ENCODE results near the gene SLC16A3.

- TF ChIP-seq, protein P1, sequence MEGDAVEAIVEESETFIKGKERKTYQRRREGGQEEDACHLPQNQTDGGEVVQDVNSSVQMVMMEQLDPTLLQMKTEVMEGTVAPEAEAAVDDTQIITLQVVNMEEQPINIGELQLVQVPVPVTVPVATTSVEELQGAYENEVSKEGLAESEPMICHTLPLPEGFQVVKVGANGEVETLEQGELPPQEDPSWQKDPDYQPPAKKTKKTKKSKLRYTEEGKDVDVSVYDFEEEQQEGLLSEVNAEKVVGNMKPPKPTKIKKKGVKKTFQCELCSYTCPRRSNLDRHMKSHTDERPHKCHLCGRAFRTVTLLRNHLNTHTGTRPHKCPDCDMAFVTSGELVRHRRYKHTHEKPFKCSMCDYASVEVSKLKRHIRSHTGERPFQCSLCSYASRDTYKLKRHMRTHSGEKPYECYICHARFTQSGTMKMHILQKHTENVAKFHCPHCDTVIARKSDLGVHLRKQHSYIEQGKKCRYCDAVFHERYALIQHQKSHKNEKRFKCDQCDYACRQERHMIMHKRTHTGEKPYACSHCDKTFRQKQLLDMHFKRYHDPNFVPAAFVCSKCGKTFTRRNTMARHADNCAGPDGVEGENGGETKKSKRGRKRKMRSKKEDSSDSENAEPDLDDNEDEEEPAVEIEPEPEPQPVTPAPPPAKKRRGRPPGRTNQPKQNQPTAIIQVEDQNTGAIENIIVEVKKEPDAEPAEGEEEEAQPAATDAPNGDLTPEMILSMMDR (IDR thresholded peaks at IDR 0.05), result no peak
- TF ChIP-seq POLR2A (IDR thresholded peaks at IDR 0.05), result no peak
These were observed 9.8 kb downstream of the SLC16A3 start for GRCh38 chr17:82238472-82239201.
